GM08714 (cell line): ENCODE data around the gene PRADC1.

Experiments used
- H3K4me3 ChIP-seq: fragments of 200-500 bp; sonication (Bioruptor generic); 2 replicates; pipeline ENCODE4 v1.5.1; 2014; ENCODE audit warnings: mild to moderate bottlenecking, low read length, inconsistent platforms
- ZNF274 ChIP-seq: IDR thresholded peaks from 2 replicates; pipeline ENCODE4 v1.6.1; 2012; ENCODE audit warnings: mild to moderate bottlenecking, low read depth, low read length

Gene PRADC1

DNA sequence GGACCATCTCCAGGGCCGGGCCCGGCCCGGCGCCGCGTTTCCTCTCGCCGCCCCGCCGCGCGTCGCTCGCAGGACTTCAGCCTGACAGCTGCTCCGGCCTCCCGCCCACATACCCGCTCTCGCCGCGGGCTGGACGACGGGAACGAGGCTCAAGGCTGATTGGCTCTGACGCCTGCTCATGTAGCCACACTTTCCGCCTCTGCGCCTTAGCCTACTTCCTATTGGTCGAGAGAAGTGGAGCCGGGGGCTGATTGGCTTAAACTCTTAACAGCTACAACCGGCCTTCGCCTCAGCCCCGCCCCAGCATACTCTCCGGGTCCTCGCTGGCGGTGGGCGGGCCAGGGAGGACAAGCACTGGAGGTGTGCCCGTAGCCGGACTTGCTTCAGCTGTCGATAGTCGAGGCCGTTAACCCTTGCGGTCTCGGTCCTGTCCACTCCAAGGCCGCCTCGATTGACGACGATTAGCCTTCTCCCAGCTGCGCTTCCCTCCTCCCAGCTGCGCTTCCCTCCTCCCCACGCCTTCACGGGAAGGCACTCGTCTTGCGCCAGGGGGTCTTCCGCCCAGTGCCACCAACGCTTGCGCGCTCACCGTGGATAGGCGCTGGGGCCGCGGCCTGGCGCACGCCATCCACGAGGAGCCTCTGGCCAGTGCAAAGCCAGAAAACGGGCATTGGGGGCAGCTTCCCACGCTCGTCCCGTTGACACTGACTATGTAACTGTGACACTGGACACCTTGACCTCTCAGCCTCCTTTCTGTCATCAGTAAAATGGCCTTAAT lies at the start of gene PRADC1:
Gene PRADC1, minus strand, starts transcription at position 86 of the 778 bp plus-strand sequence. Its CDS starts 79 bp downstream, at position 7.
- peak within 1 kb of the TSS; percentile 79 for H3K4me3 ChIP-seq
- TF ChIP-seq ZNF274, result no peak

DNA sequence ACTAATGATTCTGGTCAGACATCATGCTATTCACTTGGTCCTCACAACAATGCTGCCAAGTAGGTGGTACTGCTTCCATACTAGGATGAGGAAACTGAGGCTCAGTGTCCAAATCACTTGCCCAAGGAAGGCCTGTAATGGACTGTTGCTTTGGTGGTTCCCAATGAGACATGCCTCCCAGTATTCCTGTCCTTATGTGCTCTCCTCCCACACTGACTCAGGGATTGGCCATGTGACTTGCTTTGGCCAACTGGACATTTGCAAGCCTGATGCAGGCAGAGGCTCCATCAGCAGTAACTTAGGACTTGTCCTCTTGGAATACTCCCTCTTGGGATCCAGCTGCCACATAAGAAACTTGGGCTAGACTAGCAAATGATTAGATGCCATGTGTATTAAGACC lies 48.2 kb upstream of the PRADC1 start:
- TF ChIP-seq ZNF274, result no peak
- no peak overlapping the region for H3K4me3 ChIP-seq

DNA sequence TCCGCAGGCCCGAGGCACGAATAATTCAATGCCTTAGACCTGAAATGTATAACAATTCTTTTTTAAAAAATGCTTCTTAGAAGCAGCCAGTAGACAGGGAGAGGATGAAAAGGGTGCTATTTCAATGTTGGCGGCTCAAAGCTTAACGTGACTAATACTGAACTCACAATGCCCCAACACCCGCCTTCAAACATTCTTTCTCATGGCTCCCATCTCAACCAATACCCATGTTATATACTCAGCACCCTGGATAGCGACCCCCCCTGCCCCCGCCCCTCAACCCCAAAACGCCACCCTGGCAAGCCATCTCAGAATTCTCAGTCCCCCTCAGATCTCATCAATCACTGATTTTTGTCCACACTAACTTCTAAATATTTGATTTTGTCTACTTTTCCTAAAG lies 46.8 kb upstream of the PRADC1 start:
- TF ChIP-seq ZNF274, result no peak
- no peak overlapping the region for H3K4me3 ChIP-seq

DNA sequence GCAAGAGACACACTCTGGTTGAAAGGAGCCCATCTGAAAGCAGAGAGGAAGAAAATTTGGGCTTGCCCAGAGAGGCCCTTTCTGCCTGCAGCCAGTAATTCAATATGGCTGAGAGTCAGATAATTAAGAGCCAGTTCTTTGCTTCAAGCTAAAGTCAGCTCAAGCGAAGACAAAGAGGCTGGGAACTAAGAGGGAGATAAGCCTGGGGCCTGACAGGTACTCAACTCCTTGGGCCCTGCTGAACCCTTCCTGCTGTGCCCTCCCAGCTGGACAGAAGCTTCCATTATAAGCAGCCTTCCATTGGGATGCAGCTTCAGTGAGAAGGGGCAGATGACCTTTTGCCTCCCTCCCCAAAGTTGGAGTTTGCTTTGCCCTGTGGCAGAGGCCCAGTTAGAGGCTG lies 39.2 kb upstream of the PRADC1 start:
- no peak for TF ChIP-seq ZNF274

DNA sequence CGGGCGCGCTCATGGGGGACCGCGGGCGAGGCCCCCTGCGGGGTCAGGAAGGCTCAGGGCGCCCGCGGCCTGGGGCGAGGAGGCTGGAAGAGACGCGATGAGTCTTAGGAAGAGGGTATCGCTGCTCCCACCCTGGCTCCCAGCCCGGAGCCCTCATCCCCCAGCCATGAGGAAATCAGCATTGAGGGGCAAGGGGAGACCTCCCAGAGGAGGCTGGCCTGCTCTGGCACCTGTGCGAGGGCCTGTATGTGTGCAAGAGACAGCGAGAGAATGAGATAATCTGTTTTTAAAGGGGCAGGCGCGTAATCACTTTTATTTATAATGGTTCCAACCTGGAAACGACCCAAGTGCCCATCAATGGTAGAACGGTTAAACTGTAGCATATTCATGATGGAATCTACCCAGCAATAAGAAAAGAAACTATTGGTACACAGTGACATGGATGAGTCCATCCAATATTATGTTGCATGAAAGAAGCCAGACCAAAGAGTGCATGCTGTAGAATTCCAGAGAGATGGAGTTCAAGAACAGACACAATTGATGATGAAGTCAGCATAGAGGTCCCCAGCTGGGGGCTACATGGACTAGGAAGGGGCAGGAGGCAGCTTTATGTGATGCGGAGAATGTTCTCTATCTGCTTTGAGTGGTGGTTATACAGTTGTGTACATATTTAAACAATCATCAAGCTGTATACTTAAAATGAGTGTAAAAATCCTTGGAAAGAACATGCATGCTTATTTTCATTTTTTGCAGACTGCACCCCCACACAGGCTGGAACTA lies 36.8 kb upstream of the PRADC1 start:
- TF ChIP-seq ZNF274, result no peak
- H3K4me3 ChIP-seq, result peak overlapping the region; percentile 35; the same call in 1 of the 2 replicates

More for the DNA sequence above, 39.2 kb upstream of the PRADC1 start:
- no peak overlapping the region for H3K4me3 ChIP-seq

DNA sequence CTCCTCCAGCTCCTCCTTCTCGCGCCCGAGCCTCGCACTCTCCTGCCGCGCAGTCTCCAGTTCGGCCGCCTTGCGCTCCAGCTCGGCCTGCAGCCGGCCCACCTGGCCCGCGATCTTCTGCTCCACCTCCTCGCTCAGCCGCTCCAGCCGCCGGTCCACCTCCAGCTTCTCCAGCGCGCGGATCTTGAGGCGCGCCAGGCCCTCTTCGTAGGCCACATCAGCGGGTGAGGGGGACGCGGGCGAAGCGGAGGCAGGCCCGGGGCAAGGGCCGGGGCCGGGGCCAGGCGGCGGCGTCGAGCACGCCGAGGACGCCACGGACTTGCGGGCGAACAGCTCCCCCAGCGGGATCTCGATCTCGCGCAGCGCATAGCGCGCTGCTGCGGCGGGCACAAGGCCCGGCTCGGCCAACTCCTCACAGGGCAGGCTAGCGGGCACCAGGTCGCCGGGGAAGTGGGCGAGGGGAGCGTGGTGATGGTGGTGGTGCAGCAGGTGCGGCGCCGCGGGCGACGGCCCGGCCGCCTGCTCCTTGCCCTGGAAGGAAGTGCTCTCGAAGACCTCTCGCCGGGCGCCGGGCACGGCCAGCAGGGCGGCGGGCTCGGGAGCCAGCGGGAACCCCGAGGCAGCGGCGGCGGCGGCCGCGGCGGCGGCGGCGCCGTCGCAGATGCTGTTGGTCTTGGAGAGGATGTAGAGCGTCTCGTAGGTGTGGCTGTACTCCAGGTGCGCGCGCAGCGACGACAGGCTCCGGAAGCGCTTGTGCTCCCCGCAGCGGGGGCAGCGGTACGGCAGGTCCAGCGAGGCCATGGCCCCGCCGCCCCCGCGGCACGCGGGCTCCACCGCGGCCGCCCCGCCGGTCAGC lies 36.0 kb upstream of the PRADC1 start:
- peak overlapping the region; percentile 40; the same call in 1 of the 2 replicates for H3K4me3 ChIP-seq
- TF ChIP-seq ZNF274, result no peak

DNA sequence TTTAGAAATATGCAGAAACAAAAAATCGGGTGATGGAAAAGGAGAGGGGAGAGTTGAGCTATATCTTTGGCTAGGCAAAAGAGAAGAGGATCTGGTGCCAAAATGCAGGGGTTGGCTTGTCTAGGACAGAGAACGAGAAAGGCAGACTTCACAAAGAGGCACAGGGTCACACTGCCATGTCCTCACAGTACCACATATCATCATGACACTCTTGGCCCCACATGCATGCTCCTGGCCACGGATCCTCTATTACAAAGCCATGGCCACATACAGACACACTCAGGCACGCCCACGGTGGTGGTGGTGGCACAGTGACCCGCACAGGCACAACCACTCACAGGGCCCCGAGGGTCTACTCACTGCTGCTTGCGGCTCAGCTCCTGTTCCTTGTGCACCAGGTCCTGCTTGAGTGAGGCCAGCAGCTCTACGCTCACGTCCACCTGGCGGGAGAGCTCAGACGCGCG lies 35.4 kb upstream of the PRADC1 start:
- H3K4me3 ChIP-seq, result no peak overlapping the region
- no peak for TF ChIP-seq ZNF274

DNA sequence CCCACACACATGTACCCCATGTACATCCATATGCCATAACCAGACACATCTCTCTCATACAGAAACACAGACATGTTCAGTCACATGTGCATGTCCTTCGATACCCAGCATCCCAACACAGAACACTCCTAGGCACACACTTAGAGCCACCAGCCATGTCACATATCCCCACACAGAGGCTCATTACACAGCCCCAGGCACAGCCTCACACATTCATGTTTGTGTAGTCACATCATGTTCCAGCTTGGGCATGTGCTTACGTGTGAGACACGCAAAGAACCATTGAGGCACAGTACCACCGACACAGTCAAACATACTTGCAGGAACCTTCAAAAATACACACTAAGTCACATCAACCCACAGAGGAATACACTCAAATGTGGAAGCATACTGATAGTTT lies 34.0 kb upstream of the PRADC1 start:
- TF ChIP-seq ZNF274, result no peak
- no peak overlapping the region for H3K4me3 ChIP-seq

DNA sequence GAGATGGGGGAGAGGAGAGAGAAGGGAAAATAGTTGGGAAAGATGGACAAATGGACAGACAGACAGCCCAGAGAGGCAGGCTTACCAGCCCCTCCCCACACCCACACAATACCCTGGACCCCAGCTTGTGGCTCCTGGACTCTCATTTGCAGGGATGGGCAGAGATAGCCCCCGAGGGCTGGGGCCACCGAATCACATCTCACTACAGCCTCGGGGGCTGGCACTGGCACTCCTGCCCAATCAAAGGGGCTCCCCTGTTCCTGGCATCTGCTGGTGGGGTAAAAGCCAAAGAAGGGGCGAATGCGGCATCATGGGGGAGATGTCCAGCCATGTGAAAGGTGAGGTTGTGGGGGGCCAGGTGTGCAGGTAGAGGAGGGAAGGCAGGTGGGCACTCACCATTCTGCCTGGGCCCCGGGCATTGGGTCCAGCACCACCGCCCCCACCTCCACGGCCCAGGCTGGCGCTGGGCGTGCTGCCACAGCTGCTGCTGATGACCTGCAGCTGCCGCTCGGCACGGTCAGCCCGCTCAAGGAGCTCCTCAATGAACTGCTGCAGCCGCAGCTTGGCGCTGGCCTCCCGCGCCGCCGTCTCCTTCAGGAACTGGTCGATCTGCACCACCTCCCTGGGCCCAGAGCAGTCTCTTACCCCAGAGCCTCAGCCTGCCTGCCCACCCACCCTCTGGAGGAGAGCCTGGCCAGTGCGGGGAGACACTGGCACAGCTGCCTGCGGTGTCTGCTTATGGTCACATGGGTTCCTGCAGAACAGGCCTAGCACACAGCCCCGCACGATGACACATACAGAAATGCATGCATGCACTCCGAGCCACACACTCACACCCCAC lies 33.2 kb upstream of the PRADC1 start:
- TF ChIP-seq ZNF274, result no peak
- H3K4me3 ChIP-seq, result no peak overlapping the region

DNA sequence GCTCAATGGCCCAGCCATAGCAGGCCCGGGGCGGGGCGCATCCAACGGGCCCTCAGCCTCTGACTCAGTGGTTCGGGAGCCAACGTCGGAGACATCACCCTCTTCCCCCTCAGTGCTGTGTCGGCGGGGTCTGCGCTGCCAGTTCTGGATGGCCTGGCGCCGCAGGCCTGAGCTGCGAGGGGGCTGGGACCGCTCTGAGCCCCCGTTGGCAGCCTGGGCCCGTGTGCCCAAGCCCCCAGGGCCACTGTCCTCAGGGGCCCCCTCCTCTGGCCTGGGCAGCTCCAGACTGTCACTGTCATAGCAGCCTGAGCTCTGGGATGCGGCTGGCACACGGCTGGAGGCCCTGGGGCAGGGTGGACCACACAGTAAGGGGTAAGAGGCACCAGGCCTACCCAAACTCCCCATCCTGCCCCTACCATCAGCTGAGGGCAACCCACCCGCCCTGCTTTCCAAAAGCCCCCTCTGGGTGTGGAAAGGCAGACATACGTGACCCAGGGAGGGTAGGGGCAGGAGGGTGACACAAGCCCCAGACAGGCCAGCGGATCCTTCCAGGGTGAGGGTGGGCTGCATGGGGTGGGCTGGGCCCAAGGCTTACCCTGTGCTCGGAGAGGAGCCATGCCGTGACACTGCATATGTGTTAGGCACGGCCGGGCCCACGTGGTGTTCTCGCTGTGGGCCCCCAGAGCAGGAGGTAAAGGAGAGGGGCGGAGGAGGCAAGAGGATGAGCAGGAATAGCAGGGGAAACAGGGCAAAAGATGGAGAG lies 32.4 kb upstream of the PRADC1 start:
- no peak overlapping the region for H3K4me3 ChIP-seq
- TF ChIP-seq ZNF274, result no peak

DNA sequence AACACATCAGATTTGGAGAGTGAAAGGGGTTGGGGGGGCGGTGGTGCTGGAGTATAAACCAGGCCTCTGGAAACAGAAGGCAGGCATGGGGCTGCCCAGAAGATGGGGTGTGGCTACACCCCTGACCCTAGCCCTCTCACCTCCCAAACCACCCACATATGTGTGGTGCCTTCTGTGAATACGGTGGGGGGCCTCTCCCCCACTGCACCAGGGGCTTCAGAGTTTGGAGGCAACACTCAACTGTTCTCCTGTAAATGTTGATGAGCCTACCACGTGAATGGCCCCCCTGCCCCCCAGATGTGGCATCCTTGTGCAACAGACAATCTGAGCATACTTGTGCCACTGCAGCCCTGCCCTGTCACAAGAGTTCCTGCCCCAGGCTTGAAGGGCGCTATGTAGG lies 31.7 kb upstream of the PRADC1 start:
- H3K4me3 ChIP-seq, result no peak overlapping the region
- TF ChIP-seq ZNF274, result no peak

DNA sequence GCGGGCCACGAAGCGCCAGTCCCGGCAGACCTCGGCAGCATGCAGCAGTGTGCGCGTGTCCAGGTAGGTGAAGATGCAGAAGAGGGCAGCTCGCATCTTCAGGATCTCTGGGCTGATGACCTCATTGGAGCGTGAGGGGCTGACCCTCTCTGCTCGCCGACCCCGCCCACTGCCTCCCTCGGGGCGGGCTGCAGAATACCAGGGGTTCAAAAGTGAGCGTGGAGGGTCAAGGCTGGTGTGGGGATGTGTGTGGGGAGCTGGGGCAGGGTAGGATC lies 31.2 kb upstream of the PRADC1 start:
- H3K4me3 ChIP-seq, result no peak overlapping the region
- no peak for TF ChIP-seq ZNF274
